DND-41 (cell line): Measurements from ENCODE around the gene CRISP2.

Source experiments
- CTCF ChIP-seq: IDR thresholded peaks from 2 replicates; pipeline ENCODE4 v1.5.1; 2012; ENCODE audit warnings: borderline replicate concordance, low read length, moderate library complexity, mild to moderate bottlenecking; ENCODE audit not compliant: poor library complexity, severe bottlenecking; ENCODE audit errors: extremely low read depth
- EZH2 ChIP-seq: IDR thresholded peaks from 3 replicates; pipeline ENCODE4 v1.6.1; 2012; ENCODE audit warnings: borderline replicate concordance, low read depth, mild to moderate bottlenecking, moderate library complexity, low read length, inconsistent platforms; ENCODE audit not compliant: severe bottlenecking

DNA sequence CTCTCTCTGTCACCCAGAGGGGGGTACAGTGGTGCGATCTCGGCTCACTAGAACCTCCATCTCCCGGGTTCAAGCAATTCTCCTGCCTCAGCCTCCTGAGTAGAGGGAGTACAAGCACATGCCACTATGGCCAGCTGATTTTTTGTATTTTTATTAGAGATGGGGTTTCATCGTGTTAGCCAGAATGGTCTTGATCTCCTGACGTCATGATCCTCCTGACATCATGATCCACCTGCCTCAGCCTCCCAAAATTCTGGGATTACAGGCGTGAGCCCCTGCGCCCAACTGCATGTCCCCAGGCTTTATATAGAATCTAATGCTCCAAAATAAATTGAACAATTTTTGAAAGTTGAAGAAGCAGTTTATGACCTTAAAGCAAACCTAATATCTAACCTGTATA is 7.0 kb upstream of the CRISP2 start:
- TF ChIP-seq CTCF, result no peak
- no peak for TF ChIP-seq EZH2
